NCI-H510A treated with DMSO at 0.1 percent for 48 hours (cell line): ENCODE measurements around the gene PTPRN2.

Source experiments
- DNase-seq: peaks from one replicate; lab custom pipeline; 2025; lab: John Stamatoyannopoulos, UW

PTPRN2 gene

GRCh38 chr7:157532068-157532467 is 1055.6 kb downstream of the PTPRN2 start:
- no peak for DNase-seq

DNA sequence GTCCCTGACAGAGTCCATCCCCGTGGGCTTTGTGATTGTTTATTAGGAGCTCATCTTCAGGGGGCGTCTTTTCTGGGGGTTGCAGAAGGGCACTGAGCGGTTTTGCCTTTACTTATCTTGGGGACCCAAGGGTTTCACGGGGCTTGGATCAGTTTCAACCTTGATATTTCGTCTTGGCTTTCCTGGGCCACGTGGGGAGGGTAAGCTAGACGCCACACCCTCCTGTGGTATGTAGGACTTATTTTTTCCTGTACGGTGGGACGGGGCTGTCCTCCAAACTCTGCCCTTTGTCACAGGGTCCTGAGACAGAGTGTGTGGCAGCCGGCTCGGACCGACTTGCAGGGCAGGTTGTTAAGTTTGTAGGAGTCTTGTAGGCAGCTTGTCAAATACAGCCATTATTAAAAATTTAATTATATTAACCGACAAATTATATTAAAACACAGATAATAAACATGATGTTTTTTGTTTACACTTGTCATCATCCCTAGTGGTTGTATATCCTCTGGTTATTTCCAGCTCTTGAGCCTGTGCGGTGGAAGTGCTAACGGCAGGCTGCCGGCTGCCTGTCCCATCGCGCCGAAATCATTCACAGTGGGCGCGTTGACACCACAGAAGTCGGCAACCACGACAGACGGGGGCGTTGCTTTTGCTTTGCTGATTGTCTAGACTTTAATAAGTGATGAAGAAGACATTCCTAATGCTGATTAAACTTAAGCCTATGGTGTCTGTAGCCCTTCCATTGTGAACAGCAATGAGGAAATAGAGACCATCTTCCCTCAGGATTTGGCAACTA is 1057.7 kb downstream of the PTPRN2 start:
- DNase-seq: no peak

- DNase-seq: no peak
Observed at GRCh38 chr7:157528785-157529341, 1058.8 kb downstream of the PTPRN2 start.

- no peak for DNase-seq
Observed at GRCh38 chr7:157527686-157528085, 1059.9 kb downstream of the PTPRN2 start.

- no peak for DNase-seq
Observed at GRCh38 chr7:157526913-157527634, 1060.5 kb downstream of the PTPRN2 start.

GRCh38 chr7:157526005-157526912 is 1061.4 kb downstream of the PTPRN2 start:
- DNase-seq: no peak

DNA sequence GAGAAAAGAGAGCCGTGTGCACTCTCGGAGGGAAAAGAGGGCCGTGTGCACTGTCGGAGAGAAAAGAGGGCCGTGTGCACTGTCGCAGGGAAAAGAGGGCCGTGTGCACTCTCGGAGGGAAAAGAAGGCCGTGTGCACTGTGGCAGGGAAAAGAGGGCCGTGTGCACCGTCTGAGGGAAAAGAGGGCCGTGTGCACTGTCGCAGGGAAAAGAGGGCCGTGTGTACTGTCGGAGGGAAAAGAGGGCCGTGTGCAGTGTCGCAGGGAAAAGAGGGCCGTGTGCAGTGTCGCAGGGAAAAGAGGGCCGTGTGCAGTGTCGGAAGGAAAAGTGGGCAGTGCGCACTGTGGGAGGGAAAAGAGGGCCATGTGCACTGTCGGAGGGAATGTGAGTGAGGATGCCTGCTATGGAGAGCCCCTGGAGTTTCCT is 1062.1 kb downstream of the PTPRN2 start:
- no peak for DNase-seq

DNA sequence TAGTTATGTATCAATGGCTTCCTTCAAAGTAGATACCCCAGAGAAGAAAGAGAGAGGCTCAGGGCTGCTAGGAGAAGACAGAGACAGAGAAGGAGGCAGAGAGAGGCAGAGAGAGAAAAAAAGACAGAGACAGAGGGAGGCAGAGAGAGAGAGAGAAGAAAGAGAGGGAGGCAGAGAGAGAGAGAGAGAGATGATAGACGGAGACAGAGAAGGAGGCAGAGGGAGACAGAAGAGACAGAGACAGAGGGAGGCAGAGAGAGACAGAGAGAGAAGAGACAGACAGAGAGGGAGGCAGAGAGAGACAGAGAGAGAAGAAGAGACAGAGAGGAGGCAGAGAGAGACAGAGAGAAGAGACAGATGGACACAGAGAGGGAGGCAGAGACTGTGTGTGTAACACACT is 1062.9 kb downstream of the PTPRN2 start:
- no peak for DNase-seq

- DNase-seq: no peak
Observed at GRCh38 chr7:157523766-157524421, 1063.7 kb downstream of the PTPRN2 start.

GRCh38 chr7:157523371-157523765 is 1064.3 kb downstream of the PTPRN2 start:
- DNase-seq: no peak

GRCh38 chr7:157522954-157523353 is 1064.7 kb downstream of the PTPRN2 start:
- no peak for DNase-seq

DNA sequence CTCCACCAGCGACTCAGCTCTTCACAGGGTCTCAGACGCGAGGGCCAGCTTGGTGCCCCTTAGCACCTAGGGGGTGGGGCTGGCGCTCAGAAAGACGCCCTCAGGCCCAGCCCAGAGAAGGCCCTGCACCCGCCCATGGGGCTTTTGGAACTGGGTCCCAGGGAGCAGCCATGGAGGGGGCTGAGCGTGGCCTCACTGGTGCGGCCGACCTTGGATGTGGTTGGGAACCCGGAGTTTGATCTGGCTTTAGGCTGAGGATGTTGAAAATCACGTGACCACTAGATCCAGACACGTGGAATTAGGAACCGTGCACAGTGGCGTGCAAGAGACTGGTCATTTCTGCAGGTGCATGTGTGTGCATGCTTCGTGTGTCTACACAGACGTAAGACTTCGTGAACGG is 1065.4 kb downstream of the PTPRN2 start:
- DNase-seq: no peak

- no peak for DNase-seq
Observed at GRCh38 chr7:157521752-157522151, 1065.9 kb downstream of the PTPRN2 start.

DNA sequence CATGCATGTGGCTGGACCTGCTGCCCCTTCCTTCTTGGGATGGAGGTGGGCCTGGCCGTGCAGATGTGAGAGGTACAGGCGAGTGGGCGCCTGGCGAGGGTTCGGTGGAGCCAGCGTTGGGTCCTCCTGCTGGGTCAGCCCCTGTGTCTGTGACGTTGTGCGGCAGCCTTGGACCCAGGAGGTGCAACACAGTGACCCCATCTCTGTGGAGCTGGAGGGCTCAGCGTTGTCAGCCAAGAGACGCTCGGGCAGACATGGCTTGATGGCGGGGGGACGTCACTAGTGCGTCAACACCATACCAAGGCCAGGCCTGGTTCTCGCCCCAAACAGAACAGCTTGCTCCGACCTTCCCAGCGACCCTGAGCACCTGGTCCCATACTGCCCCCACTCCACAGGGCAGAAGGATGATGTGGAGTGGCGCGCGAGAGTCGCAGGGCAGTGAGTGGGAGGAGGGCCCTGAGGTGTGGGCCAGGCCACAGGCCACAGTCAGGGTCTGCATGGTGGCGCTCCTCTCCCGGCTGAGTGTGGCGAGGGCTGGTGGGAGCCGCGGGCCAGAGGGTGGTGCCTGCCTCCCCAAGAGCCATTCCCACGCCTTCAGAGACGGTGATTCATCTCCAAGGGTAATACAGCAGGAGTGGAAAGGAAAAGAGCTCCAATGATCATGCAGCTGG is 1066.4 kb downstream of the PTPRN2 start:
- no peak for DNase-seq

GRCh38 chr7:157520249-157520648 is 1067.4 kb downstream of the PTPRN2 start:
- DNase-seq: no peak

DNA sequence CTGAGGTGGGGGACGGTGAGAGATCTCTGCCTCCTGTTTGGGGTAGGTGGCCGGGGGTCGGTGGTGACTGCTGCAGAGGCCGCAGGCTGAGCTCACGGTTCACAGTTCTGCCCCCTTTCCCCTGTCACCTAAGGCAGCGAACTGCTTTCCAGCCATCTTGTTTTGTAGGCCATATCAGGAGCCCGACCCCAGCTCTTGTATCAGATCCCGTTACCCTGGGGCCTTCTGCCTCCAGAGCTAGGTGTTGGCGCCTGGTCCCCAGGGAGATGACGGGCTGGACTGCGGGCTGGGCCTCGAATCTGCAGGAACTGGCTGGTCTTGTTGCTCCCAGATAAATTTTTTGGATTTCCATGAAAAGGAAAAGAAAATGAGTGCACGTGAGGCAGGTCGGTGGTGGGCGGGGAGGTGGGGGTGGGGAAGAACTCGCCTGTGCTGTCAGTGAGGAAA is 1067.8 kb downstream of the PTPRN2 start:
- no peak for DNase-seq

- DNase-seq: no peak
Observed at GRCh38 chr7:157519246-157519645, 1068.4 kb downstream of the PTPRN2 start.

DNA sequence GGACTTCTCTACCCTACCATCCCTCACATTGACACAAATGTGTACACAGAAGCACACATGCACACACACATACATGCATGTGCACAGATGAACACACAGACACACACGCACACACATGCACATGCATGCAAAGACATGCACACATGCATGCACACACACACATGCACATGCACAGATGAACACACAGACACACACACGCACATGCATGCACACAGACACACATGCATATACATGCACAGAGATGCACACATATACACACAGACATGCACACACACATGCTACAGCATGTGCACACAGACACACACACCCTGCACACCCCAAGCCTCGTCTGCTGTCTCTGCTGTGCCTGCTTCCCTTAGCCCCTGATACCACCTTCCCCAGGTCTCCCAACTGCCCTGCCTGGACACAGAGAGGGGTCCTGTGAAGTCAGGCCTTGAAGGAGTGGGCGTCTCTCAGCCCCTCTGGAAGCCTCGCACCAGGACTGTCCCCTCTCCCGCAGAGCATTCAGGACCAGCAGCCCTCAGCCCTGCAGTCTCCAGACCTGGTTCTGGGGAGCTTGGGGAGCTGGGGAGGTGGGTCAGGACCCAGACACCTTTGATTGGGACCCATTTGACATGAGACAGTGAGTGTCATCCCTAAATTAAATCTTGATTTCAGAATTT is 1069.0 kb downstream of the PTPRN2 start:
- no peak for DNase-seq

DNA sequence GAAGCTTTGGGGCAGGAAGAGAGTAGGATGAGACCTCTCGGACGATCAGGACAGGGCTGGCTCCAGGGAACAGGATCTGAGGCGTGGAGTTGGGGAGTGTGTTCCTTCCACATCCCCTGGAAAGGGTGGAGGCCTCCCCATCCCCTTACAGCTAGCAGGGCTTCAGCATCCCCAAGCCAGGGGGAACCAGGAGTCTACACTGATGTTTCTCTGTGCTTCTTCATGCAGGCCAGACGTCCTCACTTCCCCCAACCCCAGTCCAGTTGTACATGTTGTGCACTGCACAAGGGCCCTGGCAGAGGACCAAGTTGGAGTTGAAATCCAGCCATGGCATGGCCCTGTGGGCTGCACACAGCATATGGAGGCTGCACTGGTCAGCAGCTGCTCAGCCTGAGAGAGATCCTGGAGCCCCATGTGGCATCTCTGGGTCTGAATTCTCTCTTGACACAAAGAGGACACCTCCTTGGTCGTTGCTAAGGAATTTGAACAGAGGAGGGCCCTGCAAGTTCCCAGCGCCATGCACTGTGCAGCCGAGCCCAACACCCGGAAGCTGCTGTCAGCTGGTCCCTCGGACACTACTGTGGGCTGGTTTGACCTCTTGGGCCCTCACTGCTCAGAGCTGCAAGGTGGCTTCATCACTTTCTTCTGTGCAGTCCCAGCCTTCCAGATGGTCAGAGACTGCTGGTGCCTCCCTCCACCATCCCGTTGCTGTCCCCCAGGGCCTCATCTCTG is 1069.7 kb downstream of the PTPRN2 start:
- DNase-seq: no peak
